GM12873 (cell line): ENCODE data around the gene LARP1.

Experiments
- TF ChIP-seq, protein P1 (sequence below): IDR thresholded peaks from 2 replicates; pipeline ENCODE4 v1.5.1; 2012; ENCODE audit warnings: low read depth, mild to moderate bottlenecking, moderate library complexity, low read length, control low read depth; ENCODE audit not compliant: insufficient read depth; ENCODE audit errors: missing control alignments

LARP1 gene

DNA sequence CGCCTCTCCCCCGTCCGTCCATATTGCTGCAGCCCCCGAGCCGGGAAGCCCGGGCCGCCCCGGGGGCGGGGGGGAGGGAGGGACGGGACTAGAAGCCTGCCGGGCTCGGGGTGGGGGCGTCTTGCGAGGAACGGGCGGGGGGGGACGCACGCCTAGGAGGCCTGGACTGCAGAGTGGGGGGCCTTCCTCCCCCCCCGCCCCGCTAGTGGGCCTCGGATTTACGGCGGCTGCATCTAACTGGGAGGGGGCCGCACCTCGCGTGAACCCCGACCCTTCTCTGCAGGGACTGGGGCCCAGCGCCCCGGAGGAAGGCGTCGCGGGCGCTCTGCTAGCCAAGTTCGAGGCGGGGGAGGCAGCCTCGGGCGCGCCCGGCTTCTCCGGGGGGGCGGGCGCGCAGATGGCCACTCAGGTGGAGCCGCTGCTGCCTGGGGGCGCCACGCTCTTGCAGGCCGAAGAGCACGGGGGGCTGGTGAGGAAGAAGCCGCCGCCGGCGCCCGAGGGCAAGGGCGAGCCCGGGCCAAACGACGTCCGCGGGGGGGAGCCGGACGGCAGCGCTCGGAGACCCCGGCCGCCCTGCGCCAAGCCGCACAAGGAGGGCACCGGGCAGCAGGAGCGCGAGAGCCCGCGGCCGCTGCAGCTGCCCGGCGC, at the start of gene LARP1:
Gene LARP1 (plus strand): TSS at position 17 of the 648 bp plus-strand sequence. CDS start 381 bp downstream, at position 398.
- TF ChIP-seq, protein P1, sequence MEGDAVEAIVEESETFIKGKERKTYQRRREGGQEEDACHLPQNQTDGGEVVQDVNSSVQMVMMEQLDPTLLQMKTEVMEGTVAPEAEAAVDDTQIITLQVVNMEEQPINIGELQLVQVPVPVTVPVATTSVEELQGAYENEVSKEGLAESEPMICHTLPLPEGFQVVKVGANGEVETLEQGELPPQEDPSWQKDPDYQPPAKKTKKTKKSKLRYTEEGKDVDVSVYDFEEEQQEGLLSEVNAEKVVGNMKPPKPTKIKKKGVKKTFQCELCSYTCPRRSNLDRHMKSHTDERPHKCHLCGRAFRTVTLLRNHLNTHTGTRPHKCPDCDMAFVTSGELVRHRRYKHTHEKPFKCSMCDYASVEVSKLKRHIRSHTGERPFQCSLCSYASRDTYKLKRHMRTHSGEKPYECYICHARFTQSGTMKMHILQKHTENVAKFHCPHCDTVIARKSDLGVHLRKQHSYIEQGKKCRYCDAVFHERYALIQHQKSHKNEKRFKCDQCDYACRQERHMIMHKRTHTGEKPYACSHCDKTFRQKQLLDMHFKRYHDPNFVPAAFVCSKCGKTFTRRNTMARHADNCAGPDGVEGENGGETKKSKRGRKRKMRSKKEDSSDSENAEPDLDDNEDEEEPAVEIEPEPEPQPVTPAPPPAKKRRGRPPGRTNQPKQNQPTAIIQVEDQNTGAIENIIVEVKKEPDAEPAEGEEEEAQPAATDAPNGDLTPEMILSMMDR = no peak

DNA sequence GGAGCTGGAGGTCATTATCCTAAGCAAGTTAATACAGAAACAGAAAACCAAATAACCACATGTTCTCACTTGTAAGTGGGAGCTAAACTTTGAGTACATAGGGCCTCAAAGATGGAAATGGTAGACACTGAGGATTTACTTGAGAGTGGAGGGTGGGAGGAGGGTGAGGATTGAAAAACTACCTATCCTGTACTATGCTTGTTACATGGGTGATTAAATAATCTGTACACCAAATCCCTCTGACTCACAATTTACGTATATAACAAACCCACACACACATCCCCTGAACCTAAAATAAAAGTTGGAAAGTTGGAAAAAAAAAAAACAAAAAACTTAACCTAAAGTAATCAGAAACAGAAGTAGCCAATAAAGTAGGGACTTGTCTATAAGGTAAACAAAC, 48.8 kb upstream of the LARP1 start:
- TF ChIP-seq, protein P1 = no peak

DNA sequence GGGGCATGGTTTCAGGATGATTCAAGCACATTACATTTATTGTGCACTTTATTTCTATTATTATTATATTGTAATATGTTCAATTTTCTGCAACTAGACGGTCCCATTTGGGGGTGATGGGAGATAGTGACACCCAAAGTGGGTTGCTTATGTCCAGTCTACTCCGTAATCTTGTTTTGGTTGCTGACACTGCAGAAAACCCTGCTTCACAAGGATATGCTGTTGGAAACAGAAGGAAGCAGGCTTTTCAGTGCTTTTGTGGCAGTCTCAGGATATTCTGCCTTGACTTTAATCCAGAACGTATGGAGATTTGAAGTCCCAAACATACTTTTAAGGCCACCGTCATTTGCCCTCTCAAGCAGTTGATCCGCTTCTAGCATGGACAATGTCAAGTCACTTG, 47.5 kb upstream of the LARP1 start:
- TF ChIP-seq, protein P1 = no peak

DNA sequence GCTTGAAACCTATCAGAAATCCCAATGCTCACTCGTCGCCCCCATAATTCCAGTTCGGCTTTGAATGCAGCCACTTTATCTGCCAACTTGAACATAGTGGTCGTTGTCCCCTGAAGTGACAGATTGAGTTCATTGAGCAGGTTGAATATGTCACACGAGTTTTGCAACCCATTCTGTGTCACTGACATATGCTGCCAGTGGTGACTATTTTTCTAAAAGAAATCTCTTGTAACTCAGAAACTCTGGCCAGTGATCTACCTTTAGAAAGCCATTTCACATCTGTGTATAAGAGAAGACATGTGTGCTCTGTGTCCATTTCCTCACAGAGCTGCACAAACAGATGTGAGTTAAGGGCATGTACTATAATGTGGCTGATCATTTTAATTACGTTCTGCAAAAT, 47.0 kb upstream of the LARP1 start:
- TF ChIP-seq, protein P1 = no peak

DNA sequence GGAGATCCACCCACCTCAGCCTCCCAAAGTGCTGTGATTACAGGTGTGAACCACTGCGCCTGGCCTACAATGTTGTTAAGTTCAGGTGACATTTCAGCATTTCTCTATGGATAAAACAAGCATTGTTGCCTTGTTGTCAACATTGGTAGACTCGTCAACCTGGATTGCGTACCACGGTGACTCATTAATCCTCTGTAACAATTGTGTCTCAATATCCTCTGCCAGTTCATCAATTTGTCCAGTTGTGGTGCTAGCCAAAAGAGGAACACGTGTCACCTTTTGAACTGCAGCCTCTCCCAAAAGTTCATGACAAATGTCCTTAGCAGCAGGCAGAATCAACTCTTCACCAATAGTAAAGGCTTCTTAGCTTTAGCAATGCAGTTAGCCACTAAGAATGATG, 46.3 kb upstream of the LARP1 start:
- TF ChIP-seq, protein P1 = no peak

DNA sequence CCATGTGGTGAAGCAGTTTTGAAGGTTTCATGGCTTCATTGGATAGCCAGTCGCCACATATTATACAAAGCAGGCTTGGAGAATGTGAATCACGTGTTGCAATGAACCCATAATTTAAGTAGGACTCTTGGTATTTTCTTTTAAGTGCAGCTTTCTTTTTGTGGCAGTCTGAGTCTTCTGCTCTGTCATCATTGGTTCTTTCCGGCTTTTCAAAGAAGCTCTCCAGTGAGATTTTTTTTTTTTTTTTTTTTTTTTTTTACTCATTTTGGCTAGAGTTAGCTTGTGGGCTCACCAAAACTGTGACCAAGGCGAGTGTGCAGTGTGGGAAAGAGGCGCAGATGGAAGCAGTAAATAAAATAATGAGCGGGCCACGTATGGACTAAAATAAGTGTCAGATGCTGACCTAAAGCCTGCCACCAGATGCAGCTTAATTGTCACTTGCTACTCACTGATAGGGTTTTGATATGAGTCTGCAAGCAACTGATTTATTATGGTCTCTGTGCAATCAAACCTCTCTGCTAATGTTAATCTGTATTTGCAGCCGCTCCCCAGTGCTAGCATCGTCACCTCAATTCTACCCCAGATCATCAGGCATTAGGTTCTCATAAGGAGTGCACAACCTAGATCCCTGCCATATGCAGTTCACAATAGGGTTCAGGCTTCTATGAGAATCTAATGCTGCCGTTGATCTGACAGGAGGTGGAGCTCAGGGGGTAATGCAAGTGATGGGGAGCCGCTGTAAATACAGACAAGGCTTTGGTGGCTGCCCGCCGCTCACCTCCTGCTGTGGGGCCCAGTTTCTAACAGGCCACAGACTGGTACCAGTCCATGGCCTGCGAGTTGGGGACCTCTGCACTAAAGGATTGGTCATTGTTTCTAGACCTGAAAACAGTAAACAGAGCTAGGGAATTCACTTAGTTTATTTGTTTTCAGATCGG, 45.5 kb upstream of the LARP1 start:
- TF ChIP-seq, protein P1 = no peak
